Activated CD4-positive, CD25-positive, alpha-beta regulatory T cell (primary cell): ENCODE data around the gene LRFN2.

Experiments used
- DNase-seq, 4 experiments: peaks; one replicate each; lab custom pipeline; 2025; lab: John Stamatoyannopoulos, UW

Gene LRFN2

DNA sequence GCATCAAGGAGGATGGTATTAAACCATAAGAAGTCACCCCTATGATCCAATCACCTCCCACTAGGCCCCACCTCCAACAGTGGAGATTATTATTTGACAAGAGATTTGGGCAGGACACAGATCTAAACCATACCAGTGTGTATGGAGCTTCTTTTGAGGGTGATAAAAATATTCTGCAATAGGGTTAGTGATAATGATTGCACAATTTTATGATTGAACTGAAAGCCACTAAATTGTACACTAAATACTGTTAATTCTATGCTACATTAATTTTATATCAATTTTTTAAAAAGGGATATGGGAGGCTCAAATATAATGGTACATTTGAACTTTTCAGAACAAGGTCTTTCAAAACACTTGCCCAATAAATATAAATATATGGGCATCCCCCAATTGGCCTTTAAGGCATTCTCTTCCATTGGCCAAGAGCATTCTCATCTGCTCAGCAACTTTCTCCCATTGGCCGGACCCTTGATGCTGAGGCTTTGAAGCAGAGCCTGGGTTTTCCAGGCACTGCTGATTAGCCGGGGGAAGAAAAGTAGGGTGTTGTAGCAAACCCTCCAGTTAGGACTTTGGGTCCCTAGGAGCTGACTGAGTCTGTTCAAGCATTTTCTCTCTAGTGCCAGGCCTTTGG, 209.9 kb downstream of the LRFN2 start:
- no peak for DNase-seq

DNA sequence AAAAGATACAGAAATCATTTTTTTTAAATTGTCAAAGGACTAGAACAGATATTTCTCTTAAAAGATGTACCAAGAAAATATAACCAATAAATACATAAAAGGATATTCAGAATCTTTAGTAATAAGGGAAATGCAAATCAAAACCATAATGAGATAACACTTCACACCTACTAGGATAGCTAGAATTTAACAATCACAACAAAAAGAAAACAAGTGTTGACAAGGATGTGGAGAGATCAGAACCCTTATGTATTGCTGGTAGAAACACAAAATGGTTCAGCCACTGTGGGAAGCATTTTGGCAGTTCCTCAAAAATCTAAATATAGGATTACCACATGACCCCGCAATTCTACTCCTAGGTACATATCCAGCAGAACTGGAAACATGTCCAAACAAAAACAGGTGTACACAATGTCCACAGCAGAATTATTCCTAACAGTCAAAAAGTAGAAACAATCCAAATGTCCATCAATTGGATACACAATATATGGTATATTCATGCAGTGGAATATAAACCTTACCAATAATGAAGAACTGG, 211.0 kb downstream of the LRFN2 start:
- no peak for DNase-seq

DNA sequence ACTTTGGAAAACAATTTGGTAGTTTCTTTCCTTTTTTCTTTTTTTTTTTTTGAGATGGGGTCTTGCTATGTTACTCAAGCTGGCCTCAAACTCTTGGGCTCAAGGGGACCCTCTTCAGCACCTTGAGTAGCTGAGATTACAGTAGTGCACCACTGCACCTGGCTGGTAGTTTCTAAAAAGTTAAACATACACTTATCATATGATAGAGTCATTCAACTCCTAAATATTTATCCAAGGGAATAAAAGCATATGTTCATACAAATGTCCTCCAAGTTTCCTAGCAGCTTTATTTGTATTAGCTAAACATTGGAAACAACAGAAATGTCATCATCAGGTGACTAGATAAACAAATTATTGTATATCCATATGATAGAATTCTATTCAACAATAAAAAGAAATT, 213.9 kb downstream of the LRFN2 start:
- no peak for DNase-seq

DNA sequence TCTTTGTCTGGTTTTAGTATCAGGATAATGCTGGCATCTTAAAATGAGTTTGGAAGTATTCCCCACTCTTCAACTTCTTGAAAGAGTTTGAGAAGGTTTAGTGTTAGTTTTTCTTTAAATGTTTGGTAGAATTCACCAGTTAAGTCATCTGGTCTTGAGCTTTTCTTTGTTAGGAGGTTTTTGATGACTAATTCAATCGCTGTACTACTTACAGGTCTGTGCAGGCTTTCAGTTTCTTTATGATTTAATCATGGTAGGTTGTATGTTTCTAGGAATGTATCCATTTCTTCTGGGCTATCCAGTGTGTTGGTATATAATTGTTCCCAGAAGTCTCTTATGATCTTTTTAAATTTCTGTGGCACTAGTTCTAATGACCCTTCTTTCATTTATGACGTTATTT, 215.5 kb downstream of the LRFN2 start:
- no peak for DNase-seq

DNA sequence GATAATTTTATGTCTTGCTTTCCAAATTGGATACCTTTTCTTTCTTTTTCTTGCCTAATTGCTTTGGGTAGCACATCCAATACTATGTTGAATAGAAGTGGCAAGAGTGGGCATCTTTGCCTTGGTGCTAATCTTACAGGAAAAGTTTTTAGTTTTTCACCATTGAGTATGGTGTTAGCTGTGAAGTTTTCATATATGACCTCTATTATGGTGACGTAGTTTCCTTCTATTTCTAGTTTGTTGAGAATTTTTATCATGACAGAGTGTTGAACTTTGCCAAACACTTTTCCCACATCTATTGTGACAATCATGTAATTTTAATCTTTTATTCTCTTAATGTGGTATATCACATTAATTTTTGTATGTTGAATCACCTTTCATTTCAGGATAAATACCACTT, 216.1 kb downstream of the LRFN2 start:
- DNase-seq, result no peak

DNA sequence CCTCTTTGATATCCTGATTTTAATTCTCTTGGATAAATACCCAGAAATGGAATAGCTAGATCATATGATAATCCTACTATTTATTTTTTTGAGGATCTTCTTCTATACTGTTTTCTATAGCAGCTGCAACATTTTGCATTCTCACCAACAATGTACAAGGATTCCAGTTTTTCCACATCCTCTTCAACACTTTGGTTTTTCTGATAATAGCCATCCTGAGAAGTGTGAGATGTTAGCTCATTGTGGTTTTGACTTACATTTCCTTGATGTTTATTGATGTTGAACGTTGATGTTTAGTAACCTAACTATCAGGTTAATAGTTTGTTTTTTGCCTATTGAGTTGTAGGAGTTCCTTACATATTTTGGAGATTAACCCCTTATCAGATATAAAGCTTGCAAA, 217.3 kb downstream of the LRFN2 start:
- DNase-seq, result no peak

DNA sequence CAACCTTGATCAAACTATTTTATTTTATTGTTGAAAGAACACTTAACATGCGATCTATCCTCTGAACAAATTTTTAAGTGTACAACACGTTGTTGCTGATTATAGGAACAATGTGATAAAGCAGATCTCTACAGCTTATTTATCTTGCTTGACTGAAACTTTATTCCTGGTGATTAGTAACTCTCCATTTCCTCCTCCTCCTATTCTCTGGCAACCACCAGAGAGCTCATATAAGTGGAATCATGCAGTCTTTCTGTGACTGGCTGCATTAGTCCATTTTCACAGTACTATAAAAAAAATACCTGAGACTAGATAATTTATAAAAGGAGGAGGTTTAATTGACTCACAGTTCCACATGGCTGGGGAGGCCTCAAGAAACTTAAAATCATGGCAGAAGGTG, 218.1 kb downstream of the LRFN2 start:
- no peak for DNase-seq

DNA sequence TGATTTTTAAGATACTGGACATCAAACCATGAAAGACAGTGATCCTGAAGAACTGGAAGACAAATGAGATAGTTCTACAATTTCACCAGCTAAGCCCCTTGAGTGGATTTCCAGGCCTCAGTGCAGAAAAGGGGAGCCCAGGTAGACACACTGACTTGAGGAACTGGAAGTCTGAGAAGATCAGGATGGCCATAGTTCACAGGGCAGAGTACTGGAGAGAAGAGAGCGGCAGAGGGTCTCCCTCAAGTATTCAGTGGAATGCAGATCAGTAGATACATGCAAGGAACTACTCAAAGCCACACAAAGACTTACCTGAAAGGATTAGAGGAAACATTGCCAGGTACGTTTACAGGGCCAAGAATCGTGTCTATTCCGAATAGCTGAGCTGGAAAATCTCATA, 224.3 kb downstream of the LRFN2 start:
- DNase-seq, result no peak

DNA sequence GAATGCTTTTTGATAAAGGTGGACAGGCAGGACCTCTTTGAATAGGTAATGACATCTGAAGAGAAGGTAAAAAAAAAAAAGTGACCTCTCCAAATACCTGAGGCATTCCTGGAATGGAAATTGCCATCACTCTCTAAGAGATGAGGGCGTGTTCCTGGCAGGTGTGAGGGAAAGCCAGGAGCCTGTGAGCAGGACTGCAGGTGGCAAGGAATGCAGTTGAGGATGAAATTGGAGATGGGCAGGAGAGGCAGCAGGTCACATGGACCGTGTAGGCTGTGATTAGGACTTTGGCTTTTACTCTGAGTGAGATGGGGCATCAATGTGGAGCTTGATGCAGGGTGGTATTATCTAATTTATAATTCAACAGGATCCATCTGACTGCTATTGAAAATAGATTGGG, 227.4 kb downstream of the LRFN2 start:
- DNase-seq, result no peak

DNA sequence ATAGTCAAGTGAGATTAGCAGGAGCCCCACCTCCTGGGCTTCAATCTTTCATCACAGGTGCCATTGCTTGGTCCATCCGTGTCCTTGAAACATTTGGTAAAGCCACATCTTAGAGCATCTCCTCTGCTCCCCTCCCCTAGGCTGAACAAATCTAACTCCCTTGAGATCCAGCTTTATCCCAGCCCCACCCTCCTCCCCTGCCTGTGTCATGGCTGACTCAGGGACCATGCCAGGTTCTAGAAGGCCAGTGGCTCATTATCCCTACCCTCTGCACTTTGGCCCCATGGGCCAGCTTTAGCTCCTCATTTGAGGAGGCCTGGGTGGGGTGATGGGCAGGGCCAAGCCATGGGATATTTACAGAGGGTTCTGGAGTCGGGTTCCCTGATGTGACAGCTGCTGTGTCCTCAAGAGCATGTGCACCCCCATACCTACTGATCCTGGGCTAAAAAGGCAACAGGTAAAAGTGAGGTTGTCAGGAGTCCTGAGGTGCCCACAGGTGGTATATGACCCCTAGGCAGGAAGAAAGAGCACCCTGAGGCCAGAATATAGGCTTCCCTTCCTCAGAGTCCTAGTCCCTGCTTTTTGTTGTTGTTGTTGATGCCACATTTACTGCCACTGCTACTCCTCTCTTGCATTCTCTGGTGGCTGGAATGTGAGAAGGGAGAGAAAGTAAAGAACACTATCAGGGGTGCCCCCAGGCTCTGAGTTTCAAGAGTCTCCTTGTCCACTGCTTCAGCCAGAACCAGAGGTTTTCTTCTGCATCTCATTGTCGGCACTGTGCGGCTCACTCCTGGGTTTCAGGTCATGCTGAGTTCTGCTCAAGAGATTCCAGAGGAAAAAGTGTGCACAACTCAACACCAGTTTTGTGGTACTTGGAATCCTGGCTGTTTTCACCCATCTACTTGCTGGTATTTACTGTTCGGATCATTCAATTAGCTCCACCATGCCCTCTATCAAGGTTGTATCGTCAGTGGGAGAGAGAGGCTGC, 228.4 kb downstream of the LRFN2 start:
- no peak for DNase-seq

DNA sequence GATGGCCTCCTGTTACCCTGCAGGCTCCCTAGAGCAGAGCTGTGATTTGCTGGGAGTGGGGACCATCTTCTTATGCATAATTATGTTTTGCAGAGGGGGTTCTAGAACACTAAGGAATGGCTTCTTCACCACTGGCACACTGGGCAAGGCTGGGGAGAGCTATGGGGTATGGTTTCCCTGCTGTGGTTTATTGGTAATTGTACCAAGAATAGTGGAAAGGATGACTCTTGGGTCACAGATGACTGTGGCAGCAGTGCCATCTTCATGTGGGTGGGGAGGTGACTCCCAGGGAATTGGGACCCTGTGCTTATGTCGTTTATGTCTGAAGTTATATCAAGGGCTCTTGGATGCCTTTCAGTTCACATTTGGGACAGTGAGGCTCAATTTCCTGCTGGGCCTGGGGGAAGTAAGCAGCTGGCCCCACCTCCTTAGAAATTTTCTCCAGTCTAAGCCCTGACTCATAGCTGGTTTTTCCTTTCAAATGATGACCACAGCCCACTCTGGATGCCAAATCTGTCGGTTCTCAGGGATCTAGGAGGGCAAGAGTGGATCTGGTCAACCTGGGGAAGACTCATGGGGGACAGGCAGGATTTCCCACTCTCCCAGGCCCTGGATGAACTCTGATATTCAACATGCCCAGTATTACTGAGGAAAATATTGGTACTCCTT, 230.8 kb downstream of the LRFN2 start:
- no peak for DNase-seq

DNA sequence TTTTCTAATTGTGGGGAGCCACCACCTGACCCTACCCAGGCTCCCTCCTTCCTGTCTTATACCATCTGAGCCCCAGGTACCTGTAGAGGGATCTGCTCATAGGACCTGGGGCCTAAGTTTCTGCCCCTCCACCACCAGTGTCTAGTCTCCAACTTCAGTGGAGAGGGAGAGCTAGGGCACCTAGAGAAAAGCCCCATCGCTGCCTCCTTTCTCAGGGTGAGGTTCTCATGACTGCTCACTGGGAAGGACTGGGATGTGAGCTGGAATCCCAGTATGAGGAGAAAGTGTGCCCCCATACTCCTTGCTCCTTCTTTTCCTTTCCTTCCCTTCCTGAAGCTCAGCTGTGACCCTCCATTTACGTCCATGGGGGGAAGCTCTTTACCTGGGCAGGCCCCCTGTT, 231.6 kb downstream of the LRFN2 start:
- no peak for DNase-seq

DNA sequence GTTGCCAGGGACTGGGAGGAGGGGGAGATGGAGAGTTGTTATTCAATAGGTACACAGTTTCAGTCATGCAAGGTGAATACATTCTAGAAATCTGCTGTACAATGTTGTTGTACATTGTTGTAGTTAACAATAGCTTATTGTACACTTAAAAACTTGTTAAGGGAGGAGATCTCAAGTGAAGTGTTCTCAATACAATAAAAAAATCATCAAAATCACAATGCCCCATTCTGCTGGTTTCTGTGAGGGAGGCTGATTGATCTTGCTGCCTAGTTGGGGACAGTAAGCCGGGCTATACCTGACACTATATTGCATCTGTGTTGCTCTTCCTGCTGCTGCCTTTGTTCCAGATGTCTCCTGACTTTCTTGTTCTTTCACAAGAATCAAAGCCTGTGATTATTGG, 232.1 kb downstream of the LRFN2 start:
- DNase-seq, result no peak

DNA sequence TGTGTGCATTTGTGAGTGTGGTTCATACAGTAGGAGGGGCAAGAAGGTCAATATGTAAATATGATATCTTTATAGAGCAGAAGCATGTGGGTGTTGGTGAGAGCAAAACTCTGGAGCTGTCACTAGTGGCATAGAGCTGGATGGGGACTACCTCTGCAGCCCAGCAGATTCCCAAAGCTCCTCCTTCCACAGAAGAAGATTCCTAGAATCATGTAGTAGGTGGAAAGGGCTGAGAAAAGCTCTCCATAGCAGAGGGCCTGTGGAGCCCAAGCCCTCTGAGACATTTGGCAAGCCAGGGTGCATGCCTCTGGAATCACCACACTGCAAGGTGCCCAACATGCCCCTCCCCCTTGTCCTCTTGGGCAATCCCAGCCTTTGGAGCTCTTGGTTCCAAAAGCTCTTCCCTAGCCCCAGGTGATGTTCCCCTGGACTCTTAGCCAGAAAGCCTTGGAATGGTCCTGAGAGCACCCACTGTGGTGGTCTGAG, 233.2 kb downstream of the LRFN2 start:
- no peak for DNase-seq

DNA sequence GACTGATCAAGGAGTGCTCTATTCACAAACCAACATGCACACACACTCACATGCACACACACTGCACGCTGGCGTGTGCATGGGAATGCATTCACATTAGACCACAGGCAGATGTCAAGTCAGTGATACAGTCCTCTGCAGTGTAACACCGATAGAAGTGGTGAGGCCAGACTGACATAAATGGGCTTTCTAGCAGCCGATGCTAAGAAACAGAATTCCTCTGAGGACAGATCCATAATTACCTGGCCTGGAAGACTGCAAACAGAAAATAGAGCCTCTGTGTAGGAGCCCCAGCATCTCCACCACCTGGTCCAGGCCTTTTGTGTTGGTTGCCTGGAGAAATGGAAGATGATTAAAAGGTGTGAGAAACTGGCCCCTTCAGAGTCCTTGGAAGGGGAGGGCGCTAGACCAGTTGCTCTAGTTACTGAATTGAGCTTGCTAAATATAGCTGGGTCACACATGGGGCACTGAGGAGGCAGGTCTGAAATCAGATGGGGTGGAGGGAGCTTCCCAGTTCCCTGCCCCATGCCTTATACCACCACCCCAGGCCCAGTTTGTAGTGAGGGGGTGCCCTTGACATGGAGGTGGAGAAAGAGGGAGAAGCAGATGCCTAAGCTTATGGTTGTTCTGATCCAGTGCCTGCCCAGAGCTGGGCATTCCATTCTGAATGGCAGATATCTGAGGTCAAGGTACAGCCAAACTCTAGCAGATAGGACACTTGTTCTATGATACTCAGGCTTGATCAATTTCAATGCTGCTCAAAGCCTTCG, 233.8 kb downstream of the LRFN2 start:
- no peak for DNase-seq

DNA sequence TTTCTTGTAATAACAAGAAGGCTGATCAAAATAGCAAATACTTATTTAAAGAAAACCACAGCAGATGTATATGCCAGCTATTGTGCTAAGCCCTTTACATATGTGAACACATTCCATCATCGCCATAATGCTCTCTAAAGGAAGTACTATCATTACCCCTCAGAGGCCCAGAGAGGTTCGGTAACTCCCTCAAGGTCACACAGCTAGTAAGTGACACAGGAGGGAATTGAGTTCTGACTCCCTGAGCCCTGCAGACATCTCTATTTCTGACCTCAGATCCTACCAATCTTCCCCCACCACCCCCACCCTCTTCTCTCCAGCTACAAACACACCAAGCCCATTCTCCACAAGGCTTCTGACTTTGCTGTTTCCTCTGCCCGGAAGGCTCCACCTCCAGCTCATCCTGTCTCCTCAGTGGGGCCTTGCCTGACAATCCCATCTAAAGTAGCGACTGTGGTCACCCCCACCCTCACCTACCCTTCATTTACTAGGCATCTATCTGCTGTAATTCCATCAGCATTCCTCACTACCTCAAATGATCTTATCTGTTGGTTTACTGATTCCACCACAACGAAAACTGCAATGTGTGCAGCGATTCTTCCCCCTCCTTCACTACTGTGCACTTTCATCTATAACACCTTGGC, 234.5 kb downstream of the LRFN2 start:
- DNase-seq, result no peak

DNA sequence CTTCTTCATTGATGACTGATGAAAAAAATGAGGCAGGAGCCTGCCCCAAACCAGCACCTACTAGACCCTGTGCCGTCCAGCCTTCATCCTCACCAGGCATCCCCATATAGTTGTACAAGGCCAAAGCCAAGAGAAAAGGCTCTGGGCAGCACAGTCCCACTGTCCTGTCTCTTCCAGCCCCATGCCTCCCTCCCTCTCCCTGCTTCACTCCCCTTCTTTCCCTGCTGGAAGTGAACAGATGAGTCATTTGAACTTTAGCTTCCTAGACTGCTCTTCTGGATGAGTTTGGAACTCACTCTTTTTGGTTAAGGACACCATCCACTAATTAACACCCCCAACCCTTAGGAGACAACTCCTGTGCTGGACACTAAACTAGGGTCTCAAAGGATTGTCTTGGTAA, 235.2 kb downstream of the LRFN2 start:
- no peak for DNase-seq

DNA sequence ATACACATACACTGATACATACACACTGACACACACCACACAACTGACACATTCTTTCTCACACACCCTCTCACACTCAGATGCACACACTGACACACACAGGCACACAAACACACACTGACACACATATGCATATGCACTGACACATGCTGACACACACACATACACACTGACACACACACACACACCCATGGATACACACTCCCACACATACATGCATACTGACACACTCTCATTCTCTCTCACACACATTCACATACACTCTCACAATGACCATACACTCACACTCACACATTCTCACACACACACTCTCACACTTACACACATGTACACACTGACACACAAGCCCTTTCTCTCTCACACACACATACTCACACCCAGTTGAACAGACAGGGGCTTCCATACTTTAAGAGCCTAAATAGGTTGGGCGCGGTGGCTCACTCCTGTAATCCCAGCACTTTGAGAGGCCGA, 236.4 kb downstream of the LRFN2 start:
- no peak for DNase-seq

DNA sequence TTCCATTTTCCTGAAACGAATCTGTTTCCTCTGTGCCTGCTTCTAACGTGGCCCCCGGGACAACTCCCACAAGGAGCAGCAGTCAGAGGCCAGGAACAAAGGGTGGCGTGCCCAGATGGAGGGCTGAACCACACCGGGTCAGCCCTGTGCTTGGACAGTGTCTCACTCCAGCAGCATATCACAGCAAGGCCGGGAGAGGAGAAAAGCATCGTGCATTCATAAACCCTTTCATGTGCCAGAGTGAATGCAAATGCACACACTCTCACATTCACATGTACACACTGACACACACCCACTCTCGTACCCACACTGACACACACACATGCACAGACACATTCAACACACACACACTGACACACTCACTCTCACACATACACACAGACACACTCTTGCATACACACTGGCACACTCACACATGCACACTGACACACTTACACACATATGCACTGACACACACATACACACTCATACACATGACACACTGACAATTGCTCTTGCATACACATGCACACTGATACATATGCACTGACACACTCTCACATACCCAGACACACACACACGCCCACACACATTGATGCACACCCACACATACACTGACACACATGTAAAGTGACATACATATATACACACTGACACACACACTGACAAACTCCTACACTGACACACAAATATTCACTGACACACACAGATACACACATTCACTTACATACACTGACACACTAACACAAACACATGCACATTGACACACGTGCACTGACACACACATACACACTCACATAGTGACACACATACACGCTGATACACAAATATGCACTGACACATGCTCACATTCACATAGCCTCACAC, 237.0 kb downstream of the LRFN2 start:
- DNase-seq, result no peak
